Heart left ventricle (tissue), 16 donors: ENCODE results near the gene CNOT10. TPM values are rescaled to one million over a fixed set of nuclear protein-coding genes. Genes with fewer than 3 reads are reported as not detected.
A peak's percentile ranks its signal among the peaks of the same experiment; 100 is the strongest.

Experiments
- ATAC-seq, 4 donors: fragments of 200-7000 bp; cut with Tn5 transposase; one replicate each; pipeline ENCODE4 v1.9.1; 2020 to 2022; ENCODE audit warnings: moderate library complexity in 4 of 4, mild to moderate bottlenecking in 3 of 4, moderate number of reproducible peaks in 1 of 4
- DNase-seq, 5 donors: peaks; one replicate each; pipeline ENCODE4 v3.0.0-alpha.2; 2020
- H3K27ac ChIP-seq, 12 donors: fragments of 200-600 bp; sonication (generic) in 4 of 12; one replicate each; pipeline versions ENCODE4 v1.5.0 to v1.8.0; 2016 to 2022; ENCODE audit warnings: mild to moderate bottlenecking in 2 of 12
- H3K27me3 ChIP-seq, 9 donors: fragments of 200-600 bp; sonication (generic) in 2 of 9; one replicate each; pipeline versions ENCODE4 v1.5.1 to v1.8.0; 2016 to 2022; ENCODE audit warnings: mild to moderate bottlenecking in 3 of 9
- H3K36me3 ChIP-seq, 9 donors: fragments of 200-600 bp; sonication (generic) in 2 of 9; one replicate each; pipeline versions ENCODE4 v1.5.0 to v1.8.0; 2018 to 2022; ENCODE audit warnings: mild to moderate bottlenecking in 2 of 9
- H3K4me1 ChIP-seq, 12 donors: fragments of 200-600 bp; sonication (generic) in 4 of 12; one replicate each; pipeline versions ENCODE4 v1.5.0 to v1.8.0; 2016 to 2022; ENCODE audit warnings: mild to moderate bottlenecking in 3 of 12
- H3K4me3 ChIP-seq, 12 donors: fragments of 200-600 bp; sonication (generic) in 4 of 12; one replicate each; pipeline versions ENCODE4 v1.5.0 to v1.8.0; 2017 to 2022; ENCODE audit warnings: mild to moderate bottlenecking in 9 of 12, moderate library complexity in 4 of 12
- H3K9me3 ChIP-seq, 12 donors: fragments of 200-600 bp; sonication (generic) in 4 of 12; one replicate each; pipeline versions ENCODE4 v1.5.0 to v1.8.0; 2016 to 2022; ENCODE audit warnings: mild to moderate bottlenecking in 1 of 12
- POLR2A ChIP-seq, 2 donors: fragments of 450-650 bp; IDR thresholded peaks; one replicate each; pipeline ENCODE4 v1.6.1; 2017; ENCODE audit warnings: antibody characterized with exemption in 2 of 2, mild to moderate bottlenecking in 2 of 2, moderate library complexity in 2 of 2
- WGBS, 4 donors: extraction: QIAGEN DNeasy Blood & Tissue Kit in 2 of 4; methylation state at CpG; one replicate each; pipeline versions ENCODE4 v1.1.5 to v1.1.7; 2013 to 2018; 5-methylcytosine and 5-hydroxymethylcytosine counted together
- intact Hi-C, 10 donors: fragments of 100-400 bp; cut with DNase I; formaldehyde crosslinking; loops; one replicate each; pipeline versions ENCODE4 v1.11.1 to v1.14.2; 2022
- polyA plus RNA-seq, 2 donors: library from polyadenylated mRNA; stranded (reverse); fragments of 200-250 nt; gene quantifications; one replicate each; pipeline ENCODE4 v1.2.3, GENCODE V29; 2013
- total RNA-seq, 9 donors: library from RNA; depleted of rRNA in 2 of 9; stranded (reverse); fragments of >200 nt in 2 of 9; fragmentation: NEBNext Ultra II Directional in 3 of 9; extraction: Animal tissue kit (Norgen Biotek cat#: 25700) in 3 of 9; gene quantifications; one replicate each; pipeline versions ENCODE4 v1.1.0 to v1.2.4, GENCODE V29; 2016 to 2023
- TF ChIP-seq, protein P1 (sequence below), 12 donors: fragments of 200-600 bp; sonication (generic) in 4 of 12; IDR thresholded peaks; one replicate each; pipeline versions ENCODE4 v1.5.0 to v1.8.0; 2018 to 2022; ENCODE audit warnings: antibody characterized with exemption in 12 of 12, mild to moderate bottlenecking in 5 of 12
- donor health status: ischemic (EF 13 %, LVEDD 7.1; RV severe dilation, severe dysfunction).
- donor health status: healthy with polysubstance abuse.
- donor health status: DM: no; HTN: yes; CAD: no.
- donor health status: DM: no; HTN: no; CAD: no.
- donor health status: ischemic (EF 25% LVEDD 6.9; RV normal size, moderate dysfunction).
- donor health status: ischemic (EF 25% LVEDD 5.7; RV mildly dilated, moderate dysfunction).
- donor health status: healthy.
- donor health status: DM: yes; HTN: yes; CAD: no.
- donor health status: ischemic (EF 35%, LVEDD 5.7; RV mildly dilated, moderate dysfunction).
- donor health status: nonischemic (EF 11% LVEDD 7.7; RV severe dilation, severe dysfunction).
- donor health status: DM: yes; HTN: yes; CAD: no.
- donor health status: PGD.
- donor health status: ischemic (EF 29% LVEDD 5.4; RV normal size, mild dysfunction).
- donor health status: nonischemic (EF 23%, LVEDD 6.1; RV moderate dilation, normal function).

Gene CNOT10
- total and polyA plus RNA-seq, 11 donors = 6.3 to 23.3 (median 15.9) TPM

- 1 to 2% (median 1%) methylated on average over 43 to 85 of the region's 85 CpGs for WGBS, 4 donors
- DNase-seq (no peak), ATAC-seq (no peak)
- peaks cover 33 to 63% (median 43%) of the 10 kb centered on the region in 9 donors for H3K27me3 ChIP-seq
- peaks cover 0 to 35% (median 7%) of the 10 kb centered on the region in 12 donors for H3K4me1 ChIP-seq
- intact Hi-C loops = no loop called here
- no peak for TF ChIP-seq POLR2A (IDR thresholded peaks at IDR 0.05)
- TF ChIP-seq, protein P1, sequence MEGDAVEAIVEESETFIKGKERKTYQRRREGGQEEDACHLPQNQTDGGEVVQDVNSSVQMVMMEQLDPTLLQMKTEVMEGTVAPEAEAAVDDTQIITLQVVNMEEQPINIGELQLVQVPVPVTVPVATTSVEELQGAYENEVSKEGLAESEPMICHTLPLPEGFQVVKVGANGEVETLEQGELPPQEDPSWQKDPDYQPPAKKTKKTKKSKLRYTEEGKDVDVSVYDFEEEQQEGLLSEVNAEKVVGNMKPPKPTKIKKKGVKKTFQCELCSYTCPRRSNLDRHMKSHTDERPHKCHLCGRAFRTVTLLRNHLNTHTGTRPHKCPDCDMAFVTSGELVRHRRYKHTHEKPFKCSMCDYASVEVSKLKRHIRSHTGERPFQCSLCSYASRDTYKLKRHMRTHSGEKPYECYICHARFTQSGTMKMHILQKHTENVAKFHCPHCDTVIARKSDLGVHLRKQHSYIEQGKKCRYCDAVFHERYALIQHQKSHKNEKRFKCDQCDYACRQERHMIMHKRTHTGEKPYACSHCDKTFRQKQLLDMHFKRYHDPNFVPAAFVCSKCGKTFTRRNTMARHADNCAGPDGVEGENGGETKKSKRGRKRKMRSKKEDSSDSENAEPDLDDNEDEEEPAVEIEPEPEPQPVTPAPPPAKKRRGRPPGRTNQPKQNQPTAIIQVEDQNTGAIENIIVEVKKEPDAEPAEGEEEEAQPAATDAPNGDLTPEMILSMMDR (IDR thresholded peaks at IDR 0.05) = no peak
- no peaks in the 10 kb centered on the region for H3K9me3 ChIP-seq
- no peak overlapping the region for H3K27ac ChIP-seq
- H3K4me3 ChIP-seq = peak overlapping the region; percentile 10 to 63 (median 46)
- H3K36me3 ChIP-seq = no peaks in the 10 kb centered on the region
These were observed 131.7 kb downstream of the CNOT10 start for GRCh38 chr3:32816439-32817256.

- no peaks in the 10 kb centered on the region for H3K9me3 ChIP-seq
- ATAC-seq (no peak), DNase-seq (no peak)
- H3K4me1 ChIP-seq = peaks cover 0 to 35% (median 7%) of the 10 kb centered on the region in 12 donors
- no peak overlapping the region for H3K27ac ChIP-seq
- no peaks in the 10 kb centered on the region for H3K36me3 ChIP-seq
- peak overlapping the region in 11 of 12 donors; percentile 10 to 63 (median 49) for H3K4me3 ChIP-seq
- TF ChIP-seq POLR2A (IDR thresholded peaks at IDR 0.05) = no peak
- TF ChIP-seq, protein P1 (IDR thresholded peaks at IDR 0.05) = no peak
- WGBS, 4 donors = 1 to 4% (median 2%) methylated on average over 38 to 49 of the region's 49 CpGs
- peaks cover 33 to 67% (median 49%) of the 10 kb centered on the region in 9 donors for H3K27me3 ChIP-seq
- intact Hi-C loops = no loop called here
These were observed 132.2 kb downstream of the CNOT10 start for GRCh38 chr3:32817257-32817557.

- Histone ChIP-seq H3K4me1 (peaks cover 0 to 35% (median 7%) of the 10 kb centered on the region in 12 donors), H3K36me3 (no peaks in the 10 kb centered on the region), H3K4me3 (peak within 1 kb of the TSS; percentile 10 to 63 (median 46)), H3K27ac (no peak within 1 kb of the TSS), H3K9me3 (no peaks in the 10 kb centered on the region), H3K27me3 (peaks cover 33 to 71% (median 50%) of the 10 kb centered on the region in 9 donors)
- intact Hi-C loops = no loop called here
- ATAC-seq (no peak), DNase-seq (no peak)
- TF ChIP-seq POLR2A (IDR thresholded peaks at IDR 0.05) = no peak
- TF ChIP-seq, protein P1 (IDR thresholded peaks at IDR 0.05) = no peak
- 1 to 2% (median 1%) methylated on average over 40 to 59 of the region's 59 CpGs for WGBS, 4 donors
These were observed 132.7 kb downstream of the CNOT10 start, which contains the start of gene TRIM71 for GRCh38 chr3:32817558-32818228. TSS of gene TRIM71 (plus strand) at chr3:32817997. CDS start at chr3:32818081, 84 bp downstream.
